ENCODE measurements around the gene LSM2. TPM values are rescaled to one million over a fixed set of nuclear protein-coding genes. Genes with fewer than 3 reads are reported as not detected.

Gene LSM2
- total and polyA plus RNA-seq, 2 donors from 2014 or later = 41.6 to 70.6 TPM

GRCh38 chr6:31761343-31761742, 45.4 kb downstream of the LSM2 start:
- TF ChIP-seq CTCF (IDR thresholded peaks at IDR 0.05; ENCODE audit: borderline replicate concordance, extremely low read depth, insufficient read depth) = no peak
- Histone ChIP-seq H3K4me1 (ENCODE audit: control insufficient read depth in 2 of 3, insufficient read depth in 2 of 3, low read depth in 1 of 3, low read length in 3 of 3) (peaks cover 0 to 4% (median 0%) of the 10 kb centered on the region in 3 donors), H3K27me3 (ENCODE audit: control insufficient read depth, insufficient read depth, low read length) (no peaks in the 10 kb centered on the region), H3K4me3 (ENCODE audit: low read length in 3 of 3) (no peak overlapping the region), H3K9me3 (ENCODE audit: control insufficient read depth in 2 of 3, insufficient read depth in 1 of 3, low read length in 3 of 3) (no peaks in the 10 kb centered on the region), H3K9ac (ENCODE audit: low read length in 3 of 3) (no peak overlapping the region), H3K36me3 (ENCODE audit: control insufficient read depth in 2 of 3, insufficient read depth in 3 of 3, low read length in 3 of 3) (no peaks in the 10 kb centered on the region), H3K27ac (ENCODE audit: low read depth in 2 of 2, low read length in 2 of 2) (no peak overlapping the region)
- intact Hi-C loops (cut with DNase I) = no loop called here
- DNase-seq = peak in 1 of 5 donors; percentile 52
- no peak for FAIRE-seq

GRCh38 chr6:31760790-31761189, 46.0 kb downstream of the LSM2 start:
- no peak overlapping the region for H3K4me3 ChIP-seq (ENCODE audit: low read length in 3 of 3)
- no peak overlapping the region for H3K9ac ChIP-seq (ENCODE audit: low read length in 3 of 3)
- intact Hi-C loops (cut with DNase I) = no loop called here
- H3K27me3 ChIP-seq (ENCODE audit: control insufficient read depth, insufficient read depth, low read length) = no peaks in the 10 kb centered on the region
- no peaks in the 10 kb centered on the region for H3K36me3 ChIP-seq (ENCODE audit: control insufficient read depth in 2 of 3, insufficient read depth in 3 of 3, low read length in 3 of 3)
- no peaks in the 10 kb centered on the region for H3K9me3 ChIP-seq (ENCODE audit: control insufficient read depth in 2 of 3, insufficient read depth in 1 of 3, low read length in 3 of 3)
- H3K4me1 ChIP-seq (ENCODE audit: control insufficient read depth in 2 of 3, insufficient read depth in 2 of 3, low read depth in 1 of 3, low read length in 3 of 3) = peaks cover 0 to 3% (median 0%) of the 10 kb centered on the region in 3 donors
- no peak for TF ChIP-seq CTCF (IDR thresholded peaks at IDR 0.05; ENCODE audit: borderline replicate concordance, extremely low read depth, insufficient read depth)
- FAIRE-seq = no peak
- peak in 1 of 5 donors; percentile 3 for DNase-seq
- no peak overlapping the region for H3K27ac ChIP-seq (ENCODE audit: low read depth in 2 of 2, low read length in 2 of 2)

- FAIRE-seq = no peak
These were observed 48.5 kb downstream of the LSM2 start for GRCh38 chr6:31758281-31758680.

More at GRCh38 chr6:31758281-31758680, 48.5 kb downstream of the LSM2 start:
- Histone ChIP-seq H3K4me3 (ENCODE audit: low read length in 3 of 3) (no peak overlapping the region), H3K4me1 (ENCODE audit: control insufficient read depth in 2 of 3, insufficient read depth in 2 of 3, low read depth in 1 of 3, low read length in 3 of 3) (peaks cover 0 to under 1% (median 0%) of the 10 kb centered on the region in 3 donors), H3K36me3 (ENCODE audit: control insufficient read depth in 2 of 3, insufficient read depth in 3 of 3, low read length in 3 of 3) (no peaks in the 10 kb centered on the region), H3K9me3 (ENCODE audit: control insufficient read depth in 2 of 3, insufficient read depth in 1 of 3, low read length in 3 of 3) (no peaks in the 10 kb centered on the region), H3K9ac (ENCODE audit: low read length in 3 of 3) (no peak overlapping the region), H3K27ac (ENCODE audit: low read depth in 2 of 2, low read length in 2 of 2) (no peak overlapping the region), H3K27me3 (ENCODE audit: control insufficient read depth, insufficient read depth, low read length) (no peaks in the 10 kb centered on the region)
- no peak for TF ChIP-seq CTCF (IDR thresholded peaks at IDR 0.05; ENCODE audit: borderline replicate concordance, extremely low read depth, insufficient read depth)
- DNase-seq = peak in 1 of 5 donors; percentile 10
- intact Hi-C loops (cut with DNase I) = no loop called here

Measured in kidney (tissue), 14 donors.